Skeletal muscle cell (primary cell): ENCODE results near the gene MAP4K2.
"Not testable (repeated sequence)": the region's sequence is repeated elsewhere in the genome, so short reads cannot be mapped to it uniquely, and the experiment has no call there.

Source experiments
- DNase-seq: peaks from one replicate; pipeline ENCODE4 v3.0.0-alpha.2; 2010; ENCODE audit warnings: low read depth
- H3K4me3 ChIP-seq: 2 replicates; pipeline ENCODE4 v1.5.1; 2011; ENCODE audit warnings: low read depth, mild to moderate bottlenecking, control low read depth, low read length, moderate library complexity

The MAP4K2 gene

DNA sequence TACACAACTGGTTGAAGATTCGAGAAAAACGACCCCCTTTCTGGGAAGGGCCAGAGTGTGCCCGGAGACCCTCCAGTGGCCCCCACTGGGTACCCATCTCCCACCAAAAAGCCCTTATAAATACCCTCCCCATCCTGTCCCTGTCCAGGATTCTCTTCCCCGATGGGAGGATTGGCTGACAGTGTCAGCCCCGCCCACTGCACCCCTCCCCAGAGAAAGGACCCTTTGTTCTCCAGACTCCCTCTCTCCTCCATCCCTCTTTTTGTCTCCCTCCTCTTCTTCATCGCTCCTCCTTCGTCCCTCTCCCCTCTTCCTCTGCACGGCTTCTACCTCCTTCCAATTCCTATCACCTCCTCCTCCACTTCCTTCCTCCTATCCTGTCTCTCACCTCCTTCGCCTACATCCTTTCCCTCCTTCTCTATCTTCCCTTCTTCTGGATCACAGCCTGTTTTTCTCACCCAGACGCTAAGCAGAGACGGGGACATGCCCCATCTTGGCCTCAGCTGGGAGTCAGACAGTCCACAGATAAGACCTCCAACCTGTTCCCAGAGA, 20.6 kb upstream of the MAP4K2 start:
- H3K4me3 ChIP-seq: no peak overlapping the region
- no peak for DNase-seq

DNA sequence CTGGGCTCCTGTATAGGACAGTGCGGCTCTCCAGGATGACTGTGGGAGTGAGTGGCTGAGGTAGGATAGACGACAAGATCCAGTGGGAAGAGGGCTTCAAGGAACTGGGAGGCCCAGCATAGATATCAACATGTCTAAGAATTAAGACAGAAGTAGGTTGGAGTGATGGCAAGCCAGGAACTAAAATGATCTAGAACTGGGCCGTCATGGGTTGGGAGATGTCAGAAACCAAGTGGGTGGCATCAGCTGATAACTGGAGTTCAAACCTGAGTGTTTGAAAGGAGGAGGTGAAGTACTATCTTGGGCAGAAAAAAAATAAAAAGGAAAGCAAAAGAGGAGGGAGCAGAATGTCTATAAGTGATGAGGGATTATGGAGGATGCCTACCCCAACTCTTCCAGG, 14.5 kb upstream of the MAP4K2 start:
- no peak for DNase-seq
- no peak overlapping the region for H3K4me3 ChIP-seq

DNA sequence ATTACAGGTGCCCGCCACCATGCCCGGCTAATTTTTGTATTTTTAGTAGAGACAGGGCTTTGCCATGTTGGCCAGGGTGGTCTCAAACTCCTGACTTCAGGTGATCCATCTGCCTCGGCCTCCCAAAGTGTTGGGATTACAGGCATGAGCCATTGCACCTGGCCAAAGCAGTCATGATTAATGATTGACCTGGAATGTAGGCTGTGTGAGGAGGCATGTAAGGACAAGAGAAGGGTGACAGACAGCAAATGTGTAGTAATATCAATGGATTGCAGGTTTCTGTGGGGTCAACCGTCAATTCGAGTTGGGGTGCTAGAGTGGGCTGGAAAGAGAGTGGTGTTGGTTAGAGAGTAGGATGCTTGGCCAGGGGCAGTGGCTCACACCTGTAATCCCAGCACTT, 12.4 kb upstream of the MAP4K2 start:
- DNase-seq: not testable (repeated sequence)

GRCh38 chr11:64814712-64815187, 11.7 kb upstream of the MAP4K2 start:
- no peak overlapping the region for H3K4me3 ChIP-seq
- no peak for DNase-seq

More for the DNA sequence above, 12.4 kb upstream of the MAP4K2 start:
- not testable (repeated sequence) for H3K4me3 ChIP-seq

DNA sequence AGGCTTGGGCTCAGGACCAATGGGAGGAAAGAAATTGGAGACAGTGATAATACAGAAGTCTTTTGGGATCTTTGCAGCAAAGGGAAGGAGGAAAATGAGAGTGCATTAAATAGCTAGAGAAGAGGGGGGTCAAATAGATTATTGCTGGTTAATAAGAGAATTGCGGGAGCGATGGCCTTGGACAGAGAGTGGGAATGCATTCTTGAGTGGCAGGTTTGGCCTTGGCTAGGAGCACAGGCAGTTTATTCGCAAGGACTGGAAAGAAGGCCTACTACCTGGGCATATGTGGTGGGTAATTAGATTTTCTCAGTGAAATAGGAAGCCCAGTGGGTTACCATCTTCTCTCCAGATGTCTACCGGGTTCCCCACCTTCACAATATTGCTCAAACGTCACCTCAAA, 10.8 kb upstream of the MAP4K2 start:
- no peak for DNase-seq
- no peak overlapping the region for H3K4me3 ChIP-seq

- no peak for DNase-seq
- H3K4me3 ChIP-seq: peak overlapping the region; percentile 92
These were observed 7.9 kb upstream of the MAP4K2 start for GRCh38 chr11:64810891-64811272.

DNA sequence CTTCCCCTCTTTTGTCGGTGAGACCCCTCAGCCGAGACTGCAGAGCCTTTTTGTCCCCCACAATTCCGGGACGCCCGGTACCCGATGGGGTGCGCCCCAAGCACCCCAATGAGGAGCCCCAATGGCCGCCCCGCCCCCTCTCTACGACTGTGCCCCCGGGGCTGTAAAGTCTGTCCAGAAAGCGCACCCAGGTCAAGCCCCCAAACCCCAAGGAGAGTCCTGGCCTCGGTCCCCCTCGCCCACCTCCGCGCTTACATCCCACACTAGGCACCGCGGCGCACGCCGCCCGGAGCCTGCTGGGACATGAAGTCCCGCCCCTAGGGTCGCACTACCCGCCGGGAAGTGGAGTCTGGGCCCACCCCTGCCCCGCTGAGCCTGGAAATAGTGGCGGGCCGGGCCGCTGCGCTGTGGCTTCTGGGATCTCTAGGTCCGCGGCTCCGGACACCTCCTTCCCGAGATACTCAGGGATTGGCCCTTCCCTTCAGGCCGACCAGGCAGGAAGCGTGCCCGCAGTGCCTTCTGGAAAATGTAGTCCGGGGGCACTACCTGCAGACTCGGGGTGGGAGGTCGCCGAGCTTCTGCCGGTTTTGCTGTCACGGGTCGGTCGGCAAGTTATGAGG, 7.4 kb upstream of the MAP4K2 start, which contains the start of gene MEN1:
Gene MEN1 (minus strand): TSS at position 281 of the 620 bp plus-strand sequence. CDS start 442 bp downstream, outside the sequence.
- H3K4me3 ChIP-seq: peak within 1 kb of the TSS; percentile 92
- peak; percentile 80 for DNase-seq

GRCh38 chr11:64809781-64810241, 6.8 kb upstream of the MAP4K2 start:
- H3K4me3 ChIP-seq: peak overlapping the region; percentile 92
- DNase-seq: no peak

GRCh38 chr11:64805481-64805880, 2.5 kb upstream of the MAP4K2 start:
- H3K4me3 ChIP-seq: no peak overlapping the region
- no peak for DNase-seq

GRCh38 chr11:64804346-64805210, 1.6 kb upstream of the MAP4K2 start:
- no peak for DNase-seq
- H3K4me3 ChIP-seq: no peak overlapping the region

DNA sequence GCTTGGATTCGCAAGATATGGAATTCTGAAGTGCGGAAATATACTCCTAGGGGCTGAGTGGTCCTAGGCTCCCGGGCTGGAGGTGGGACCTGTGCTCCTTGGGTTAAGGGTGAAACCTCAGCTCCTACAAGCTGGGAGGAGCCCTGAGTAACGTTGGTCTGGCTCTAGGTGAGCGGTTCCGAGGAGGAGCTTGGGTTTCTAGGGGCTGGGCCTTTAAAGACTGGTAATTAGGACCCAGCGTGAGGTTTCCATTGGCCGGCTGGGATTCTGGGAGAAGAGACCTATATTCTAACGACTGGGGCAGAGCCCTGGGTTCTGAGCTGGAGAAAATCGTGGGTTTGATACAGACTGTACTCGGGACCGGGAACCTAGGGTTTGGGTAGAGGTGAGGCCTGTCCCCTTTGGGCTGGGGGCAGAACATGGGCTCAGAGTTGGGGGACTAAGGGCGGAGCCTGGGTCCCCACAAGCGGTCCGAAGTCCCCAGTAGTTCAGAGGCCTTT, 882 bp upstream of the MAP4K2 start:
- DNase-seq: no peak
- H3K4me3 ChIP-seq: peak overlapping the region; percentile 76

- DNase-seq: no peak
- peak overlapping the region; percentile 76 for H3K4me3 ChIP-seq
These were observed 450 bp downstream of the MAP4K2 start for GRCh38 chr11:64802370-64803157.

- peak overlapping the region; percentile 76 for H3K4me3 ChIP-seq
- no peak for DNase-seq
These were observed 1.2 kb downstream of the MAP4K2 start for GRCh38 chr11:64801561-64802369.

- no peak for DNase-seq
- no peak overlapping the region for H3K4me3 ChIP-seq
These were observed 1.9 kb downstream of the MAP4K2 start for GRCh38 chr11:64801158-64801464.

DNA sequence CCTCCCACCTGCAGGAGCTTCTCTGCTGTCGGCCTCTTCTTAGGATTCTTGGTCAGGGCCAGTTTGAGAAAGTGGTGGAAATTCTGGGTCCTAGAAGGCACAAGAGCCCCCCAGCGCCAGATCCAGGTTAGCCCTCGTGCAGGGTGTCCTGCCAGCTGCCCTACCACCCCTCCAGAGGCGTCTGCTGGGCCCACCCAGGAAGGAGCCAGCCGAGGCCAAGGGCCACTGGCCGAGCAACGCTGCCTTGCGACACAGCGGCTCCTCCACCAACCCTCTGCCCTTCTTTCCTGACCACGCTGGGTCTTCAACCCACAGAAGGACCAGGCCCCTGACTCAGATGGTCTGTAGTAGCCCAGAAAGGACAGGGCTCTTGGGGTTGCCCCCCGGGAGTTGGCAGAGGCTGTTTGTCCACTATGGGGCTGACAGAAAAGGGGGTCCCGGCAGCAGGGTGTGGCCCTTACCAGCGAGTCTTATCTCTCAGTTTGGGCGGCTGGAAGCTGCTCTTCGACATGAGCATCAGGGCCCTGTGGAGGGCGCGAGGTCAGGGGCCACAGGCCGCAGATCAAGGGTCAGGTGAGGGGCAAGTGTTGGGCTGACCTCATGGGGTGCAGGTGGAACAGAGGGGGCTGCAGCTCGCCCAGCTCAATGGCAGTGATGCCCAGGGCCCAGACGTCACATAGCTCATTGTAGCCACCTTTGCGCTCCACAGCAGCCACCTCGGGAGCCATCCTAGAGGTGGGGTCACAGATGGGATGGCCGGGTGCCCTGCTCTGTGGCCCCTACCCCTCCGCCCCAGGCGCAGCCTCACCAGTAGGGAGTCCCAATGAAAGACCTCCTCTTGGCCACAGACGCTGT, 2.5 kb downstream of the MAP4K2 start:
- H3K4me3 ChIP-seq: no peak overlapping the region
- DNase-seq: no peak

DNA sequence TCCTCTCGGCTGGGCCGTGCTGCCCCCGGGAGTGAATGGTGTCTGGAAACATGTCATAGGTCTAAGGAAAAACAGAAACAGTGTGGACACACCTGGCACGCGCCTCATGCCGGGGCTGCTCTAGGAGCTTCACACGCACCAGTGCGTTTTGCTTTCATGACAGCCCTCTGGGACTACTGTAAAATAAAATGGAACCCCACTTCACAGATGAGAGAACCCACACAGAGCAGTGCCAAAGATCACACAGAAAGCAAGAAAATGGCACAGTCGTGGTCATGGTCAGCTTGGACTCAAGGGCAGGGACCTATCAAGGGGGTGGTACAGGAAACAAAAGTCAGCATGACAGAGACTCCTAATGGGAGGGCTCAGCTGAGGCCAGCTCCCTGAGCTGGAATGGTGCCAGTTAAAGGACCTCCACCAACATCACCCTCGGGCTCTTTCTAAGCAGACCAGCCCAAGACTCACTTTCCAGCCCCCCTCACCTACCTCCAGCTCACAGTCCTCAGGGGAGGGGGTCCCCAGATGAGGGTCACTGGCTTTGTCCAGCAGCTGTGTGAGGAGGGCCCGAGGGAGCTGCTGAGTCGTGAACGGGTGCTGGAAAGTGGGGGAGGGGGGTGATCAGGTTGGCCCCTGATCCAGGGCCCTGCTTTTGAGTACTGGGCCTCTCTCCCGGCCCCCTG, 3.3 kb downstream of the MAP4K2 start:
- no peak overlapping the region for H3K4me3 ChIP-seq
- no peak for DNase-seq

DNA sequence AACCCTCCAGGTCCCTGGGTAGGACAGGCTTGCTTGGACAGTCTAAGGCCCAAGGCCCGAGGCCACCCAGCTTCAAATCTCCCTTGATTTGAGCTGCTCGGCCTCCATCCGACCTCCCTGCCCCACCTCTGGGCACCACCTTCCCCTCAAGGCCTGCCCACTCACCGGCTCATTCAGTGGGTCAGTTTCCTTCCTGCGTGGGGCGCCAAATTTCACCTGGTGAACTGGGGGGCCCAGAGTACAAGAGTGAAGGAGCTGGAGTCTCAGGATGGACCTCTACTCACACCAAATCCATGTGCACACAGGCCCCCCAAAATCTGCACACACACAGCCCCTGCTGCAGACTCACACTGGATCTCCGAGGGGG, 3.8 kb downstream of the MAP4K2 start:
- no peak overlapping the region for H3K4me3 ChIP-seq
- DNase-seq: no peak
